SK-N-SH treated with all-trans-retinoic acid at 6 μM for 48 hours (cell line): Measurements from ENCODE around the gene PLEKHG4B.

Experiments used
- ATAC-seq: fragments of 200-7000 bp; cut with Tn5 transposase; 3 replicates; pipeline ENCODE4 v1.9.1; 2020; ENCODE audit warnings: mild to moderate bottlenecking, moderate library complexity
- ARNTL ChIP-seq: fragments of 450-650 bp; formaldehyde crosslinking; IDR thresholded peaks from 2 replicates; pipeline ENCODE4 v1.5.0; 2020; ENCODE audit warnings: low read depth, mild to moderate bottlenecking, moderate library complexity, borderline replicate concordance
- BACH2 ChIP-seq: fragments of 250-450 bp; sonication (Bioruptor Pico); IDR thresholded peaks from 2 replicates; pipeline ENCODE4 v1.9.0; 2021; ENCODE audit warnings: mild to moderate bottlenecking, borderline replicate concordance
- CSDC2 ChIP-seq: fragments of 250-450 bp; sonication (Bioruptor Pico); IDR thresholded peaks from 2 replicates; pipeline ENCODE4 v1.5.0; 2020; ENCODE audit warnings: mild to moderate bottlenecking, moderate library complexity
- ESRRG ChIP-seq: fragments of 250-450 bp; sonication (Bioruptor Pico); IDR thresholded peaks from 2 replicates; pipeline ENCODE4 v1.6.1; 2021; ENCODE audit warnings: mild to moderate bottlenecking
- GLIS3 ChIP-seq: fragments of 250-450 bp; sonication (Bioruptor Pico); IDR thresholded peaks from 2 replicates; pipeline ENCODE4 v1.5.0; 2020; ENCODE audit warnings: mild to moderate bottlenecking, moderate library complexity
- OSR1 ChIP-seq: fragments of 250-450 bp; sonication (Bioruptor Pico); IDR thresholded peaks from 2 replicates; pipeline ENCODE4 v1.8.0; 2022; ENCODE audit warnings: moderate library complexity, mild to moderate bottlenecking, inconsistent platforms
- PPARA ChIP-seq: fragments of 250-450 bp; sonication (Bioruptor Pico); IDR thresholded peaks from 2 replicates; pipeline ENCODE4 v1.5.0; 2020; ENCODE audit warnings: mild to moderate bottlenecking, borderline replicate concordance
- SNAI2 ChIP-seq: fragments of 250-450 bp; sonication (Bioruptor Pico); IDR thresholded peaks from 2 replicates; pipeline ENCODE4 v1.5.0; 2020; ENCODE audit warnings: mild to moderate bottlenecking, moderate library complexity
- TCF4 ChIP-seq: fragments of 250-450 bp; sonication (Bioruptor Pico); IDR thresholded peaks from 2 replicates; pipeline ENCODE4 v1.8.0; 2021; ENCODE audit warnings: mild to moderate bottlenecking, moderate library complexity, borderline replicate concordance
- TOX ChIP-seq: fragments of 250-450 bp; sonication (Bioruptor Pico); IDR thresholded peaks from 2 replicates; pipeline ENCODE4 v1.8.0; 2021; ENCODE audit warnings: mild to moderate bottlenecking, moderate library complexity, borderline replicate concordance
- ZC3H10 ChIP-seq: fragments of 250-450 bp; sonication (Bioruptor Pico); IDR thresholded peaks from 2 replicates; pipeline ENCODE4 v1.5.1; 2021; ENCODE audit warnings: mild to moderate bottlenecking, moderate library complexity
- ZFP3 ChIP-seq: fragments of 250-450 bp; sonication (Bioruptor Pico); IDR thresholded peaks from 2 replicates; pipeline ENCODE4 v1.5.0; 2020; ENCODE audit warnings: mild to moderate bottlenecking, moderate library complexity
- ZFP30 ChIP-seq: fragments of 450-650 bp; formaldehyde crosslinking; IDR thresholded peaks from 2 replicates; pipeline ENCODE4 v1.5.0; 2022; ENCODE audit warnings: mild to moderate bottlenecking, moderate library complexity
- ZNF565 ChIP-seq: fragments of 450-650 bp; formaldehyde crosslinking; conservative IDR thresholded peaks from 2 replicates; pipeline ENCODE4 v1.5.0; 2020; ENCODE audit warnings: low read depth, mild to moderate bottlenecking, moderate library complexity
- ZNF70 ChIP-seq: fragments of 450-650 bp; formaldehyde crosslinking; IDR thresholded peaks from 2 replicates; pipeline ENCODE4 v1.5.0; 2020; ENCODE audit warnings: mild to moderate bottlenecking, moderate library complexity
- ZNF8 ChIP-seq: fragments of 450-650 bp; formaldehyde crosslinking; IDR thresholded peaks from 2 replicates; pipeline ENCODE4 v1.5.0; 2020; ENCODE audit warnings: mild to moderate bottlenecking, moderate library complexity
- TF ChIP-seq, protein P1 (sequence below): fragments of 250-450 bp; sonication (Bioruptor Pico); IDR thresholded peaks from 2 replicates; pipeline ENCODE4 v1.5.1; 2020; ENCODE audit warnings: low read depth, mild to moderate bottlenecking, moderate library complexity
- TF ChIP-seq, protein P2 (sequence below): fragments of 250-450 bp; sonication (Bioruptor Pico); IDR thresholded peaks from 2 replicates; pipeline ENCODE4 v1.8.0; 2021; ENCODE audit warnings: low read depth, mild to moderate bottlenecking, moderate library complexity, borderline replicate concordance
- TF ChIP-seq, protein P3 (sequence below): fragments of 250-450 bp; sonication (Bioruptor Pico); IDR thresholded peaks from 2 replicates; pipeline ENCODE4 v1.5.0; 2020; ENCODE audit warnings: mild to moderate bottlenecking, moderate library complexity
- TF ChIP-seq, protein P4 (sequence below): fragments of 250-450 bp; sonication (Bioruptor Pico); IDR thresholded peaks from 2 replicates; pipeline ENCODE4 v1.8.0; 2020; ENCODE audit warnings: mild to moderate bottlenecking, moderate library complexity, borderline replicate concordance

PLEKHG4B gene

DNA sequence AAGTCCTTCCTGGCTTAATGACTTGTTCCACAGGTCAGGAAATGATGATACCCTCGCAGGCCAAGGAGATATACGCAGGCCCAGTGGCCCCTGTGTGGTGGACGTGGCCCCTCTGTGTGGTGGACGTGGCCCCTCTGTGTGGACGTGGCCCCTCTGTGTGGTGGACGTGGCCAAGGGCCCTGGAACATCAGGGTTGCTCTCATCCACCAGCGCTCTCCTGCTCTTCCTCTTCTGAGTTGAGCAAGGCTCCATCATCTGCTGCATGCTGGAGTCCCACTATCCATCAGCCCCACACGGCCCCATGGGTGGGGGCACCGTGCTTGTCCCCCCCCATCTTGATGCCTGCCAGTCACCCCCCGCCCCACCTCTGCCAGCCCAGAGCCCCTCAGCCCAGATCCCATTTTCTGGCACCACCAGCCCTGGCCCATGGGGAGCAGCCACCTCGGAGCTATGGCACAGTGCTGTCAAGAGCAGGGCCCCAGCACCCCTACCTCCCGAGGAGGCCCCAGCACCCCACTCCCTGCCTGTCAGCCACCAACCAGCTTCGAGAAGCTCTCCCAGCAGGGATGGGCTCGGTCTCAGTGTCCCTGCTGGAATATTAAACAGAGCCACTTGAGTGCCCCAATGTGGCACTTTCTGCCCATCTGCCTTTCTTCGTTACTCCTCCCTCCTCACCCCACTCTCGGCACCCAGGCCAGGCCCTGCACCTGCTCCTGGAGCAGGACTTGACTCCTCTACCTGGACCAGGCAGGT lies 107.4 kb downstream of the PLEKHG4B start:
- TF ChIP-seq ZNF70 (CRISPR knock-in tag) (no peak), ZC3H10 (CRISPR knock-in tag) (no peak), CSDC2 (CRISPR knock-in tag) (no peak), OSR1 (CRISPR knock-in tag) (no peak), TOX (CRISPR knock-in tag) (no peak), ESRRG (CRISPR knock-in tag) (no peak), PPARA (CRISPR knock-in tag) (no peak), GLIS3 (CRISPR knock-in tag) (no peak), ZFP30 (CRISPR knock-in tag) (no peak)
- TF ChIP-seq, protein P1, sequence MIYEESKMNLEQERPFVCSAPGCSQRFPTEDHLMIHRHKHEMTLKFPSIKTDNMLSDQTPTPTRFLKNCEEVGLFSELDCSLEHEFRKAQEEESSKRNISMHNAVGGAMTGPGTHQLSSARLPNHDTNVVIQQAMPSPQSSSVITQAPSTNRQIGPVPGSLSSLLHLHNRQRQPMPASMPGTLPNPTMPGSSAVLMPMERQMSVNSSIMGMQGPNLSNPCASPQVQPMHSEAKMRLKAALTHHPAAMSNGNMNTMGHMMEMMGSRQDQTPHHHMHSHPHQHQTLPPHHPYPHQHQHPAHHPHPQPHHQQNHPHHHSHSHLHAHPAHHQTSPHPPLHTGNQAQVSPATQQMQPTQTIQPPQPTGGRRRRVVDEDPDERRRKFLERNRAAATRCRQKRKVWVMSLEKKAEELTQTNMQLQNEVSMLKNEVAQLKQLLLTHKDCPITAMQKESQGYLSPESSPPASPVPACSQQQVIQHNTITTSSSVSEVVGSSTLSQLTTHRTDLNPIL (CRISPR knock-in tag): no peak
- TF ChIP-seq, protein P2, sequence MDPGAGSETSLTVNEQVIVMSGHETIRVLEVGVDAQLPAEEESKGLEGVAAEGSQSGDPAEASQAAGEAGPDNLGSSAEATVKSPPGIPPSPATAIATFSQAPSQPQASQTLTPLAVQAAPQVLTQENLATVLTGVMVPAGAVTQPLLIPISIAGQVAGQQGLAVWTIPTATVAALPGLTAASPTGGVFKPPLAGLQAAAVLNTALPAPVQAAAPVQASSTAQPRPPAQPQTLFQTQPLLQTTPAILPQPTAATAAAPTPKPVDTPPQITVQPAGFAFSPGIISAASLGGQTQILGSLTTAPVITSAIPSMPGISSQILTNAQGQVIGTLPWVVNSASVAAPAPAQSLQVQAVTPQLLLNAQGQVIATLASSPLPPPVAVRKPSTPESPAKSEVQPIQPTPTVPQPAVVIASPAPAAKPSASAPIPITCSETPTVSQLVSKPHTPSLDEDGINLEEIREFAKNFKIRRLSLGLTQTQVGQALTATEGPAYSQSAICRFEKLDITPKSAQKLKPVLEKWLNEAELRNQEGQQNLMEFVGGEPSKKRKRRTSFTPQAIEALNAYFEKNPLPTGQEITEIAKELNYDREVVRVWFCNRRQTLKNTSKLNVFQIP (CRISPR knock-in tag): no peak
- TF ChIP-seq, protein P3, sequence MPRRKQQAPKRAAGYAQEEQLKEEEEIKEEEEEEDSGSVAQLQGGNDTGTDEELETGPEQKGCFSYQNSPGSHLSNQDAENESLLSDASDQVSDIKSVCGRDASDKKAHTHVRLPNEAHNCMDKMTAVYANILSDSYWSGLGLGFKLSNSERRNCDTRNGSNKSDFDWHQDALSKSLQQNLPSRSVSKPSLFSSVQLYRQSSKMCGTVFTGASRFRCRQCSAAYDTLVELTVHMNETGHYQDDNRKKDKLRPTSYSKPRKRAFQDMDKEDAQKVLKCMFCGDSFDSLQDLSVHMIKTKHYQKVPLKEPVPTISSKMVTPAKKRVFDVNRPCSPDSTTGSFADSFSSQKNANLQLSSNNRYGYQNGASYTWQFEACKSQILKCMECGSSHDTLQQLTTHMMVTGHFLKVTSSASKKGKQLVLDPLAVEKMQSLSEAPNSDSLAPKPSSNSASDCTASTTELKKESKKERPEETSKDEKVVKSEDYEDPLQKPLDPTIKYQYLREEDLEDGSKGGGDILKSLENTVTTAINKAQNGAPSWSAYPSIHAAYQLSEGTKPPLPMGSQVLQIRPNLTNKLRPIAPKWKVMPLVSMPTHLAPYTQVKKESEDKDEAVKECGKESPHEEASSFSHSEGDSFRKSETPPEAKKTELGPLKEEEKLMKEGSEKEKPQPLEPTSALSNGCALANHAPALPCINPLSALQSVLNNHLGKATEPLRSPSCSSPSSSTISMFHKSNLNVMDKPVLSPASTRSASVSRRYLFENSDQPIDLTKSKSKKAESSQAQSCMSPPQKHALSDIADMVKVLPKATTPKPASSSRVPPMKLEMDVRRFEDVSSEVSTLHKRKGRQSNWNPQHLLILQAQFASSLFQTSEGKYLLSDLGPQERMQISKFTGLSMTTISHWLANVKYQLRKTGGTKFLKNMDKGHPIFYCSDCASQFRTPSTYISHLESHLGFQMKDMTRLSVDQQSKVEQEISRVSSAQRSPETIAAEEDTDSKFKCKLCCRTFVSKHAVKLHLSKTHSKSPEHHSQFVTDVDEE (CRISPR knock-in tag): no peak
- TF ChIP-seq, all 23 proteins: peak for 0
- no peak for ATAC-seq

DNA sequence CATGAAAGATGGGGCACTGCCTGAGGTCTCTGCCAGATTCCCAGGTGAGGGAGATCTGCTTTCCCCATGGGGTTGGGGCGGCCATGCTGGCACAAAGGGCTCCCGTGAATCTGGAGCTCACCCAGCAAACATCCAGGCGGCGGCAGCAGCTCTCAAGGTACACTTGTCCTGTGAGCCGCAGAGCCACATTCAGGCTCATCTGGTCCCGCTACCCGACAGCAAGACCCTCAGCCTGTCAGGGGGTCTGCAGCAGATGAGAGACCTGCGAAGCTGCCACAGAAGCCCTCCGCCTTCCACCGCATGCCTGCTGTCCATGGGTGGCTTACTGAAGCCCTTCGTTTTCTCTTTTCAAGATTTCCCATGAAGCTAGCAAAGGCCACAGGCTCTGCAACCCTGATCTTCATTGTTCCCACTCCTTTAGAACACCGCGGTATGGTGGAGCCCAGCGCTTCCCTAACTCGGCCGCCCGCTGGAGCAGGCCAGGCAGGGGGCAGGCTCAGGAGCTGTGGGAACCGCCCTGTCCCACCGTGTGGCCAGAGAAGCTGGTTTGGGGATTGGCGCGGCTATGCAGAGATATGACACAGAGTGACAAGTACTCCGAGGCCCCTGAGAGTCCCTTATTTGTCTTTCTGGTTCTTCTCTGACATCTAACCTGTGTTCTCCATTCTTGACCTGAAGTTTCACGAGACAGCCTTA lies 108.1 kb downstream of the PLEKHG4B start:
- ATAC-seq: no peak
- TF ChIP-seq, protein P2 (CRISPR knock-in tag): no peak
- TF ChIP-seq SNAI2 (CRISPR knock-in tag): no peak
- TF ChIP-seq ZFP30 (CRISPR knock-in tag): no peak
- no peak for TF ChIP-seq GLIS3 (CRISPR knock-in tag)
- TF ChIP-seq CSDC2 (CRISPR knock-in tag): no peak
- no peak for TF ChIP-seq ESRRG (CRISPR knock-in tag)
- TF ChIP-seq, protein P4, sequence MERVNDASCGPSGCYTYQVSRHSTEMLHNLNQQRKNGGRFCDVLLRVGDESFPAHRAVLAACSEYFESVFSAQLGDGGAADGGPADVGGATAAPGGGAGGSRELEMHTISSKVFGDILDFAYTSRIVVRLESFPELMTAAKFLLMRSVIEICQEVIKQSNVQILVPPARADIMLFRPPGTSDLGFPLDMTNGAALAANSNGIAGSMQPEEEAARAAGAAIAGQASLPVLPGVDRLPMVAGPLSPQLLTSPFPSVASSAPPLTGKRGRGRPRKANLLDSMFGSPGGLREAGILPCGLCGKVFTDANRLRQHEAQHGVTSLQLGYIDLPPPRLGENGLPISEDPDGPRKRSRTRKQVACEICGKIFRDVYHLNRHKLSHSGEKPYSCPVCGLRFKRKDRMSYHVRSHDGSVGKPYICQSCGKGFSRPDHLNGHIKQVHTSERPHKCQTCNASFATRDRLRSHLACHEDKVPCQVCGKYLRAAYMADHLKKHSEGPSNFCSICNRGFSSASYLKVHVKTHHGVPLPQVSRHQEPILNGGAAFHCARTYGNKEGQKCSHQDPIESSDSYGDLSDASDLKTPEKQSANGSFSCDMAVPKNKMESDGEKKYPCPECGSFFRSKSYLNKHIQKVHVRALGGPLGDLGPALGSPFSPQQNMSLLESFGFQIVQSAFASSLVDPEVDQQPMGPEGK: no peak
- no peak for TF ChIP-seq ZFP3 (CRISPR knock-in tag)
- TF ChIP-seq ARNTL (CRISPR knock-in tag): no peak
- TF ChIP-seq BACH2 (CRISPR knock-in tag): no peak
- no peak for TF ChIP-seq ZNF8 (CRISPR knock-in tag)
- no peak for TF ChIP-seq PPARA (CRISPR knock-in tag)
- TF ChIP-seq TCF4 (CRISPR knock-in tag): no peak
- TF ChIP-seq ZNF565: no peak
- TF ChIP-seq TOX (CRISPR knock-in tag): no peak
- TF ChIP-seq, all 23 proteins: peak for 0
